Lower lobe of right lung (tissue), 2 donors: ENCODE measurements around the gene RASA3. TPM values are rescaled to one million over a fixed set of nuclear protein-coding genes. Genes with fewer than 3 reads are reported as not detected.

Source experiments
- ATAC-seq, 2 donors: fragments of 200-7000 bp; cut with Tn5 transposase; one replicate each; pipeline ENCODE4 v1.9.1; 2020 to 2022; ENCODE audit warnings: mild to moderate bottlenecking in 2 of 2, moderate library complexity in 2 of 2
- DNase-seq: peaks from one replicate; pipeline ENCODE4 v3.0.0-alpha.2; 2020
- H3K27ac ChIP-seq: fragments of 200-600 bp; one replicate; pipeline ENCODE4 v1.8.0; 2022
- H3K27me3 ChIP-seq: fragments of 200-600 bp; one replicate; pipeline ENCODE4 v1.8.0; 2022; ENCODE audit warnings: low read depth
- H3K36me3 ChIP-seq: fragments of 200-600 bp; one replicate; pipeline ENCODE4 v1.8.0; 2022; ENCODE audit warnings: mild to moderate bottlenecking
- H3K4me1 ChIP-seq: fragments of 200-600 bp; one replicate; pipeline ENCODE4 v1.8.0; 2022
- H3K4me3 ChIP-seq: fragments of 200-600 bp; one replicate; pipeline ENCODE4 v1.8.0; 2022; ENCODE audit warnings: mild to moderate bottlenecking
- H3K9me3 ChIP-seq: fragments of 200-600 bp; one replicate; pipeline ENCODE4 v1.8.0; 2022
- intact Hi-C: fragments of 100-400 bp; cut with DNase I; formaldehyde crosslinking; loops from one replicate; pipeline ENCODE4 v1.11.0; 2022
- total RNA-seq: library from RNA; stranded (reverse); fragmentation: NEBNext Ultra II Directional; extraction: Animal tissue kit (Norgen Biotek cat#: 25700); gene quantifications from one replicate; pipeline ENCODE4 v1.2.1, GENCODE V29; 2021
- TF ChIP-seq, protein P1 (sequence below): fragments of 200-600 bp; IDR thresholded peaks from one replicate; pipeline ENCODE4 v1.8.0; 2022; ENCODE audit warnings: antibody characterized with exemption, mild to moderate bottlenecking
- donor health status: DM: no; HTN: yes; CAD: no; lungs with severe emphysema.

RASA3 gene
- total RNA-seq, 1 donor from 2014 or later, result 19.1 TPM

DNA sequence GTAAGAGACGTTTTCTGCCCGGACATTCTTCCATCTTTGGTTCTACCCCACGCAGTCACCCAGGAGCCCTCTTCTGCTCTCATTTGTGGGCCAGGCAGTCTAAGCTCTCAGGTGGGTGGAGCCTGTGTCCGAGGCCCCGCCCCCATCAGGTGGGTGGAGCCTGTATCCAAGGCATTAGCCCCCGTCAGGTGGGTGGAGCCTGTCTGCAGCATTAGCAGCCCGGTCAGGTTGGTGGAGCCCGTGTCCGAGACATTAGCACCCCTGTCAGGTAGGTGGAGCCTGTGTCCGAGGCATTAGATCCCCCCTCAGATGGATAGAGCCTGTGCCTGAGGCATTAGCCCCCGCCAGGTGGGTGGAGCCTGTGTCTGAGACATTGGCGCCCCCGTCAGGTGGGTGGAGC lies 113.1 kb downstream of the RASA3 start:
- Histone ChIP-seq H3K27me3 (no peaks in the 10 kb centered on the region), H3K36me3 (peaks cover 85% of the 10 kb centered on the region), H3K4me1 (no peaks in the 10 kb centered on the region), H3K9me3 (no peaks in the 10 kb centered on the region), H3K4me3 (no peak overlapping the region), H3K27ac (no peak overlapping the region)
- TF ChIP-seq, protein P1, sequence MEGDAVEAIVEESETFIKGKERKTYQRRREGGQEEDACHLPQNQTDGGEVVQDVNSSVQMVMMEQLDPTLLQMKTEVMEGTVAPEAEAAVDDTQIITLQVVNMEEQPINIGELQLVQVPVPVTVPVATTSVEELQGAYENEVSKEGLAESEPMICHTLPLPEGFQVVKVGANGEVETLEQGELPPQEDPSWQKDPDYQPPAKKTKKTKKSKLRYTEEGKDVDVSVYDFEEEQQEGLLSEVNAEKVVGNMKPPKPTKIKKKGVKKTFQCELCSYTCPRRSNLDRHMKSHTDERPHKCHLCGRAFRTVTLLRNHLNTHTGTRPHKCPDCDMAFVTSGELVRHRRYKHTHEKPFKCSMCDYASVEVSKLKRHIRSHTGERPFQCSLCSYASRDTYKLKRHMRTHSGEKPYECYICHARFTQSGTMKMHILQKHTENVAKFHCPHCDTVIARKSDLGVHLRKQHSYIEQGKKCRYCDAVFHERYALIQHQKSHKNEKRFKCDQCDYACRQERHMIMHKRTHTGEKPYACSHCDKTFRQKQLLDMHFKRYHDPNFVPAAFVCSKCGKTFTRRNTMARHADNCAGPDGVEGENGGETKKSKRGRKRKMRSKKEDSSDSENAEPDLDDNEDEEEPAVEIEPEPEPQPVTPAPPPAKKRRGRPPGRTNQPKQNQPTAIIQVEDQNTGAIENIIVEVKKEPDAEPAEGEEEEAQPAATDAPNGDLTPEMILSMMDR, result no peak
- ATAC-seq (no peak), DNase-seq (no peak)
- intact Hi-C loops, result no loop called here

DNA sequence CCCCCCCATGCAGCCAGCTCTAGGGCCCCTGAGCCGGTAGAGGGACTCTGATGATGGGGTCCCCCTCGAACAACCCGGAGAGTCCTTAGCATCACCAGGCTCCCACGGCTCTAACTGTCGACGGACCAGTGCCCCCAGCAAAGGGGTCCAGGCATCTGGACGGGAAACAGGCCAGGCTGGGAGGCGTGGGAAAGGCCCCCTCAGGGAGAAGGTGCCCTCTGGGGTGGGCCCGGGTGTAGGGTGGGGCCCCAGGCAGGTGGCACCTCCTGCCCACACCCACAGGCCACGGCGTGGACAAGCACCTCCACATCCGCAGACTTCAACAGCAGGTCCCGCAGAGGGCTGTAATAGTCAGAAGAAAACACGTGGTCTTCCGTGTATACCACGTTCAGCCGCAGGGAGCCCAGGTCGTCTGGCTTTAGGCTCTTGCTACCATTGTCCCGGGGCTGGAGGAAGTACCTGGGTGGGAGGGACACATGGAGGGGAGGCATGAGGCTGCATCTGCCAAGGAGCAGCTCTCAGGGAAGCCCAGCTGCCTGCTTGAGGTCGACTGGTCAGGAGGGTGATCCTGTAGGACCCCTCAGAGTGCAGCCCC lies 113.9 kb downstream of the RASA3 start:
- H3K9me3 ChIP-seq, result no peaks in the 10 kb centered on the region
- peaks cover 81% of the 10 kb centered on the region for H3K36me3 ChIP-seq
- no peaks in the 10 kb centered on the region for H3K27me3 ChIP-seq
- no peak for DNase-seq
- no peak for ATAC-seq
- TF ChIP-seq, protein P1, result no peak
- no peak overlapping the region for H3K27ac ChIP-seq
- H3K4me3 ChIP-seq, result no peak overlapping the region
- intact Hi-C loops, result no loop called here
- no peaks in the 10 kb centered on the region for H3K4me1 ChIP-seq

DNA sequence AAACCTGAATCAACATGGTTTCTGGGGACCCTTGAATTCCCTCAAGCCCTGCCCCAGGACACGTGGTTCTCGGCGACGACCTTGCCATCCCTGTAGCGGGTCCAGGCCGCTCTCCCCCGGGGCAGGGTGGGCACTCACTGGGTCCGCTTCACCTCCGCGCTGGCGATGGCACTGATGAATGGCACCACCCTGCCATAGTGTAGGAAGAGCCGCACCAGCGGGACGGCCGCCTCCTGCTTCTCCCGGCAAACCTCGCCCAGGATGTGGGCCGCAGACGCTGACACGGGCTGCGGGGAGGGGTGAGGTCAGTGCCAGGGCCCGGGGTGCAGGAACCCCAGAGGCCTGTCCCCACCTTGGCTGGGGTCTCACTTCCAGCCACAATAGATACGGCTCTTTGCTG lies 114.5 kb downstream of the RASA3 start:
- H3K9me3 ChIP-seq, result no peaks in the 10 kb centered on the region
- intact Hi-C loops, result no loop called here
- no peak overlapping the region for H3K27ac ChIP-seq
- H3K4me1 ChIP-seq, result no peaks in the 10 kb centered on the region
- H3K36me3 ChIP-seq, result peaks cover 80% of the 10 kb centered on the region
- DNase-seq (no peak), ATAC-seq (no peak)
- no peak overlapping the region for H3K4me3 ChIP-seq
- TF ChIP-seq, protein P1, result no peak
- no peaks in the 10 kb centered on the region for H3K27me3 ChIP-seq

DNA sequence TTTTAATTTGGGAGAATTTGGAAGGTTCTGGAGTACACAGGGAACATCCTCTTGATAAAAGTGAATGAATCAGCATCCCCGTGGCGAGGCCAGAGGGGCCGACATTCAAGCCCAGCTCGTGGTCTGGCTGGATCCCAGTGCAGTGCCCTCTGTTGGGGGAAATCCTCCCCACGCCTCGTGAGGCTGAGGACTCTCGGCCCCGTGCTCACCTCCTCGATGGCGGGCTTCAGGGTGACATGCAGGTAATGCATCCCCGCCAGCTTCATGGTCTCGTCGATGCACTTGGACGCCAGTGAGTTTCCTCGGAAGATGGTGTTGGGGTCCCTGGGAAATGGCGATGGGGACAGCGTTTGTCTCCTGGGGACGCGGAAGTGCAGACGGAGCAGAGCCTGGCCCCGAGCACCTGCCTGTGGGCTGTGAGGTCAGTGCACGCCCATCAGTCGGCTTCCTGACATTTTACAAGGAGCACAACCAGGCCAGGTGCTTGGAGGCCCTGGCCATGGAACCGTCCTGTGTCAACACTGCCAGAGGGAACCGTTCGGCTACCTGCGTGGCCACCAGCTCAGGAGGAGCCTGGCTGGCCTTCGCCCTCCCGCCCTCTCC lies 115.3 kb downstream of the RASA3 start:
- no peak for ATAC-seq
- DNase-seq, result no peak
- Histone ChIP-seq H3K27me3 (no peaks in the 10 kb centered on the region), H3K27ac (no peak overlapping the region), H3K4me1 (no peaks in the 10 kb centered on the region), H3K36me3 (peaks cover 74% of the 10 kb centered on the region), H3K9me3 (no peaks in the 10 kb centered on the region), H3K4me3 (no peak overlapping the region)
- TF ChIP-seq, protein P1, result no peak
- intact Hi-C loops, result no loop called here

DNA sequence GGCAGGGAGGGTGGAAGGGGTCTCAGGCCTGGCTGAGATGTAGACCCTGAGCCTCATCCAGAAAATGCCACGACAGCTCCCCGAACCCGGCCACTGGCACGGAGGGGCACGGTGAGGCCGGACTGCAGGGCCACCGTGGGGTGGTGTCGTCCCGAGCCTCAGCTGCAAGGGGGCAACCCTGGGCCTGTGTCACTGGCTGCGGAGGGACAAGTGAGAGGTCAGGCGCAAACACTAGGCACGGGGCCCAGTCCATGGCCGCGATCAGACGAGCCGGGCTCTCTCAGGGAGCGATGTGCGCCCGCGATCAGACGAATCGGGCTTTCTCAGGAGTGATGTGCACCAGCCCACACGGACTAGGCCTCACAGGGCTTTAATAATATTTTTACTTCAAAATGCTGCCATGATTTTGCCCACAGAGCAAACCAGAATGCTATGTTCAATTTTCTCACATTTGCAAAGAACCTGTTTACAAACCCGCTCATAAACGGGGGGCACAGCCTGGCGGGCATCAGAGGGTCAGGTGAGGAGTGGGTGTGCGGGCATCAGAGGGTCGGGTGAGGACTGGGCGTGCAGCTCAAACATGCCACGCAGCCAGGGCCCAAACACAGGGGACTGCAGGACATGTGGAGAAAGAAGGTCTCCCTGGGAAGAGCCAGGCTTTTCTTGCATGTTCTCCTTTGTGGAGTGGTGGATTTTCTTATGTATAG lies 115.9 kb downstream of the RASA3 start:
- intact Hi-C loops, result no loop called here
- no peaks in the 10 kb centered on the region for H3K9me3 ChIP-seq
- no peak for ATAC-seq
- no peaks in the 10 kb centered on the region for H3K4me1 ChIP-seq
- peaks cover 73% of the 10 kb centered on the region for H3K36me3 ChIP-seq
- no peak overlapping the region for H3K4me3 ChIP-seq
- no peaks in the 10 kb centered on the region for H3K27me3 ChIP-seq
- no peak overlapping the region for H3K27ac ChIP-seq
- DNase-seq, result no peak
- TF ChIP-seq, protein P1, result no peak
